MM.1S (cell line): Measurements from ENCODE around the gene TRH.
"Not testable (repeated sequence)": the region's sequence is repeated elsewhere in the genome, so short reads cannot be mapped to it uniquely, and the experiment has no call there.

Source experiments
- EZH2 ChIP-seq: fragments of 300-600 bp; sonication (generic); optimal IDR thresholded peaks from 2 replicates; pipeline ENCODE3; 2017; ENCODE audit warnings: low read depth, mild to moderate bottlenecking, antibody characterized with exemption, low read length, mixed read lengths
- TF ChIP-seq, protein P1 (sequence below): fragments of 300-600 bp; sonication (generic); IDR thresholded peaks from 2 replicates; pipeline ENCODE4 v1.5.1; 2016; ENCODE audit warnings: antibody characterized with exemption, low read length, mixed read lengths

DNA sequence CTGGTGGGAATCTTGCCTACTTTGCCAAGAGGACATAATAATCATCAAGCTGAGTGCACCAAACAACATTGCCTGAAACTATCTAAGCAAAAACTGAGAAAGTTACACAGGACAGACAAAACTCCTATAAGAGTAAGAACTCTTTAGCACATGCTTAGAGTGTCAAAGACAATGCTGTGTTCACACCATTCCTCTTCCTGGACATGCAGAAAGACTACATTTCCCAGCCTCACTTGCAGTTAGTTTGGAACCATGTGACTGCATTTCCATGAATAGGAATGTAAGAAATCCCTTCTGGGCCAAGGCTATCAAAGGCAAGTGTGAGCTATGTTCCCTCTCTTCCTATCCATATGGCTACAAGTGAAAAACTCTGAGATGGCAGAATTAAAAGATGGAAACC, 37.6 kb downstream of the TRH start:
- TF ChIP-seq, protein P1, sequence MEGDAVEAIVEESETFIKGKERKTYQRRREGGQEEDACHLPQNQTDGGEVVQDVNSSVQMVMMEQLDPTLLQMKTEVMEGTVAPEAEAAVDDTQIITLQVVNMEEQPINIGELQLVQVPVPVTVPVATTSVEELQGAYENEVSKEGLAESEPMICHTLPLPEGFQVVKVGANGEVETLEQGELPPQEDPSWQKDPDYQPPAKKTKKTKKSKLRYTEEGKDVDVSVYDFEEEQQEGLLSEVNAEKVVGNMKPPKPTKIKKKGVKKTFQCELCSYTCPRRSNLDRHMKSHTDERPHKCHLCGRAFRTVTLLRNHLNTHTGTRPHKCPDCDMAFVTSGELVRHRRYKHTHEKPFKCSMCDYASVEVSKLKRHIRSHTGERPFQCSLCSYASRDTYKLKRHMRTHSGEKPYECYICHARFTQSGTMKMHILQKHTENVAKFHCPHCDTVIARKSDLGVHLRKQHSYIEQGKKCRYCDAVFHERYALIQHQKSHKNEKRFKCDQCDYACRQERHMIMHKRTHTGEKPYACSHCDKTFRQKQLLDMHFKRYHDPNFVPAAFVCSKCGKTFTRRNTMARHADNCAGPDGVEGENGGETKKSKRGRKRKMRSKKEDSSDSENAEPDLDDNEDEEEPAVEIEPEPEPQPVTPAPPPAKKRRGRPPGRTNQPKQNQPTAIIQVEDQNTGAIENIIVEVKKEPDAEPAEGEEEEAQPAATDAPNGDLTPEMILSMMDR: not testable (repeated sequence)
- TF ChIP-seq EZH2: not testable (repeated sequence)
